ENCODE data around the gene PRKCE.
A peak's percentile ranks its signal among the peaks of the same experiment; 100 is the strongest.

Gene PRKCE

DNA sequence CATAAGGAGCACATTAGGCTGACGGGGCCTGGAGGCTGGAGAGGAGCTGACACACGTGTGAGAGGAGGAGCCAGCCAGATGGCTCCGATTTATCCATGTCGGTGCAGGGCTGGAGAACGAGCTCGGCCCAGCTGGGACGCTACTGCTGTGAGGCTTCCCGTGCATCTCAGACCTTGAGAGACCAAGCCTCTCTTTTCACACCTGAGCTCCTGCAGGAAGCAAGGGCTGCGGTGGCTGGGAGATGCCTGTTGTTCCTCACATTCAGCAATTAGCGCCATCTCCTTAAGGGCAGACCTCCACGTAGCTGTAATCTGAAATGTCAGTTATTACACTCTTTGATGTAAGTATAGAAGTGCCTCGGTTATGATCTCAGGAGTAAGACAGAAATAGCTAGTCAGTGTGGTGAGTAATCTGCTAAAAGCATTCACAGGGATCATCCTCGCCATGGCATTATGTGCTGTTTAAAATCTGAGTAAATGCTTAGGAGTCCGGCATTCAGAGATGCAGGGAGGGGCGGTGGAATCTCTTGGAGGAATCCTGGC is 107.9 kb downstream of the PRKCE start:
- DNase-seq (ENCODE audit: low read depth): no peak
- H3K4me3 ChIP-seq (ENCODE audit: control insufficient read depth, low read depth, low read length): peak overlapping the region; percentile 18
- TF ChIP-seq, protein P1, sequence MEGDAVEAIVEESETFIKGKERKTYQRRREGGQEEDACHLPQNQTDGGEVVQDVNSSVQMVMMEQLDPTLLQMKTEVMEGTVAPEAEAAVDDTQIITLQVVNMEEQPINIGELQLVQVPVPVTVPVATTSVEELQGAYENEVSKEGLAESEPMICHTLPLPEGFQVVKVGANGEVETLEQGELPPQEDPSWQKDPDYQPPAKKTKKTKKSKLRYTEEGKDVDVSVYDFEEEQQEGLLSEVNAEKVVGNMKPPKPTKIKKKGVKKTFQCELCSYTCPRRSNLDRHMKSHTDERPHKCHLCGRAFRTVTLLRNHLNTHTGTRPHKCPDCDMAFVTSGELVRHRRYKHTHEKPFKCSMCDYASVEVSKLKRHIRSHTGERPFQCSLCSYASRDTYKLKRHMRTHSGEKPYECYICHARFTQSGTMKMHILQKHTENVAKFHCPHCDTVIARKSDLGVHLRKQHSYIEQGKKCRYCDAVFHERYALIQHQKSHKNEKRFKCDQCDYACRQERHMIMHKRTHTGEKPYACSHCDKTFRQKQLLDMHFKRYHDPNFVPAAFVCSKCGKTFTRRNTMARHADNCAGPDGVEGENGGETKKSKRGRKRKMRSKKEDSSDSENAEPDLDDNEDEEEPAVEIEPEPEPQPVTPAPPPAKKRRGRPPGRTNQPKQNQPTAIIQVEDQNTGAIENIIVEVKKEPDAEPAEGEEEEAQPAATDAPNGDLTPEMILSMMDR (IDR thresholded peaks at IDR 0.05; ENCODE audit: control insufficient read depth, insufficient read depth, low read depth, low read length, missing control alignments): no peak

DNA sequence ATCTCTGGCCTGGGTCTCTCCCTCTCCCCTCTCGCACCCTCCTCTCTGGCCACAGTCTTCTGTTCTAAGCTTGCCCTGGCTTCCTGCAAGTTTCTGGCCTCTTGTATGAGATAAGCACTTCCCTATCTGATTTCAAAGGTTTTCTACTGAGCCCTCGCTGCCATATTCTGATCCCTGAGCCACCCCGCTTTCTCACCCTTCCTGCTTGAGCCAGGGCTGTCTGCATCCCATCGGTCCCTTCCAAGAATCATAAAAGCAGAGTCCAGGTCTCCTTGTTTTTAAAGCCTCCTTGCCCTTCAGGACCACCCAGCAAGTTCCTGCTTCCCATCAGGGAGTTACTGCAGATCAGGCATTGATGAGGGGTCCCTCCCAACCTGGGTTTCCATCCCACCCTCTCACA is 110.2 kb downstream of the PRKCE start:
- TF ChIP-seq, protein P1 (IDR thresholded peaks at IDR 0.05; ENCODE audit: control insufficient read depth, insufficient read depth, low read depth, low read length, missing control alignments): no peak
- DNase-seq (ENCODE audit: low read depth): no peak

DNA sequence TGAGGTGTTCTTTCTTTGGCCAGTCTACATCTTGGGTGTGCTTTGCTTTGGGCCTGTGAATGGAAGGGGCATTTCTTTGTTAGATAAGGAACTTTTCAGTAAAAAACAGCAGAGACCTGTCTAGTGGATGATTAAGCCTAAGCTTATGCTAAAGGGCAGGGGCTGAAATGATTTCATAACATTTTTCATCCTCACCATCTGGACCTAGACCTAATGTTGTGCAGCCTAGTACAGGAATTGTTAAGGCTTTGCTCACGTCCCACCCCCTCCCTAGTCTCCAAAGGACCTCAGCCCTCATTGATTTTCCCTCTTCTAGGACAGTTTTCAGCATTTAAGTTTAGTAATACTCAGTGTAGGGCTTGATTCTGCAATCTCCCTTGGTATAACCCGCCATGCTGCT is 111.8 kb downstream of the PRKCE start:
- no peak for DNase-seq (ENCODE audit: low read depth)
- TF ChIP-seq, protein P1 (IDR thresholded peaks at IDR 0.05; ENCODE audit: control insufficient read depth, insufficient read depth, low read depth, low read length, missing control alignments): no peak
- H3K4me3 ChIP-seq (ENCODE audit: control insufficient read depth, low read depth, low read length): no peak overlapping the region

More for the DNA sequence above, 110.2 kb downstream of the PRKCE start:
- no peak overlapping the region for H3K4me3 ChIP-seq (ENCODE audit: control insufficient read depth, low read depth, low read length)

DNA sequence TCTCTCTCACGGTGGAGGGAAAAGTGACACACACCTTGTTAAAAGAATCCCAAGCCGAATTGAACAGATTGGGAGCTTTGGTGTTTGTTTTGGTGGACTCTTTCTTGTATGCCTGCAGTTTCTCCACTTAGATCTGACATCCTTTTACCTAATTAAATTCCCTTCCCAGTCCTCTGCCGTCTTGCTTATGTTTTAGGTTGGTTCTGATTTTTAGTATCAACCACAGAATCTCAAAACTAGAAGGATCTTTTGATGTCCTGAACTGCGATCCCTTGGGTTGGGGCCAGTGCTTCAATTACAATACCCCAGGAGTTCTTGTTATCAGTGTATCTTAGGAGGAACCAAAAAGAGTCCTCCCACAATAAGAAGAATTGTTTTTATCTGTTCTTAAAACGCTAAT is 112.3 kb downstream of the PRKCE start:
- TF ChIP-seq, protein P1 (IDR thresholded peaks at IDR 0.05; ENCODE audit: control insufficient read depth, insufficient read depth, low read depth, low read length, missing control alignments): no peak
- DNase-seq (ENCODE audit: low read depth): no peak
- H3K4me3 ChIP-seq (ENCODE audit: control insufficient read depth, low read depth, low read length): no peak overlapping the region

- DNase-seq (ENCODE audit: low read depth): no peak
- H3K4me3 ChIP-seq (ENCODE audit: control insufficient read depth, low read depth, low read length): no peak overlapping the region
- TF ChIP-seq, protein P1 (IDR thresholded peaks at IDR 0.05; ENCODE audit: control insufficient read depth, insufficient read depth, low read depth, low read length, missing control alignments): no peak
Measured at GRCh38 chr2:45765007-45765727, 113.7 kb downstream of the PRKCE start.

GRCh38 chr2:45765728-45766254 is 114.3 kb downstream of the PRKCE start:
- no peak overlapping the region for H3K4me3 ChIP-seq (ENCODE audit: control insufficient read depth, low read depth, low read length)
- TF ChIP-seq, protein P1 (IDR thresholded peaks at IDR 0.05; ENCODE audit: control insufficient read depth, insufficient read depth, low read depth, low read length, missing control alignments): no peak
- DNase-seq (ENCODE audit: low read depth): no peak
